ENCODE results near the gene REN.

The REN gene

DNA sequence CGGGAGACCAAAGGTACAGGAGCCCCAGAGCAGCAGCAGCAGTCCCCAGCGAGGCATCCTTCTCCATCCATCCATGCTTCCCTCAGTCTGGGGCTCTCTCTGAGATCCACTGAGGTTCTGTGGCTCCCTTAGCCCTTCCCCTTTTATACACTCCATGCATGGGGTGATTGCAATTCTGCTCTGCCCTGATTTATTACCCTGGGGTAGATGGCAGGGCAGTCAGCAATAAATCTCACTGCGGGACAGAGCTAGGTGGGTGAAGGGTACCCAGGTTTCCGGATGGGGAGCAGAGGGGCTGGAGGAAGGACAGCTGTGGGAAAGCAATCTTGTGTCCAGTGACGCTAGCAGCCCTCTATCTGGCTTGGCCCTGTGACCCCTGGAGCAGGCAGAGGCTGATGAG, at the start of gene REN:
REN (minus strand) TSS at position 119 of the 400 bp plus-strand sequence; CDS start at position 75, 44 bp downstream.
- DNase-seq (ENCODE audit: low spot score), result no peak

- DNase-seq (ENCODE audit: low spot score), result peak; percentile 57
Measured at GRCh38 chr1:204213668-204214662, 47.8 kb upstream of the REN start, which contains the start of gene GOLT1A. Gene GOLT1A (minus strand): TSS chr1:204213988. CDS start chr1:204213906, 82 bp downstream.

DNA sequence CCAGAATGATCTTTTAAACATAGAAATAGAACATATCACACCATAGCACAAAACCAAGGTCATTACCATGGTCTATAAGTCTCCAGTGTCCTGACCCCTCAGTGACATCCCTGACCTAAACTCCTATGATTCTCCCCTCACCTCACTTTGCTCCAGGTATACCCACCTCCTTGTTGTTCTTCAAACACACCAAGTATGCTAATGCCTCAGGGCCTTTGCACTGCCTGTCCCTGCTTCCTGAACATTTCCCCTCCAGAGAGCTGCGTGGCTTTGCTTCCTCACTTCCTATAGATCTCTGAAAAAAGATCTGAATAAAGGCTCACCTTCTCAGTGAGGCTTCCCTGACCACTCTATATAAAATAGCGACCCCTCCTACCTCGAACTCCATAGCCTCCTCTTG, 46.6 kb upstream of the REN start:
- DNase-seq (ENCODE audit: low spot score), result no peak

GRCh38 chr1:204211046-204211445, 44.9 kb upstream of the REN start:
- no peak for DNase-seq (ENCODE audit: low spot score)

DNA sequence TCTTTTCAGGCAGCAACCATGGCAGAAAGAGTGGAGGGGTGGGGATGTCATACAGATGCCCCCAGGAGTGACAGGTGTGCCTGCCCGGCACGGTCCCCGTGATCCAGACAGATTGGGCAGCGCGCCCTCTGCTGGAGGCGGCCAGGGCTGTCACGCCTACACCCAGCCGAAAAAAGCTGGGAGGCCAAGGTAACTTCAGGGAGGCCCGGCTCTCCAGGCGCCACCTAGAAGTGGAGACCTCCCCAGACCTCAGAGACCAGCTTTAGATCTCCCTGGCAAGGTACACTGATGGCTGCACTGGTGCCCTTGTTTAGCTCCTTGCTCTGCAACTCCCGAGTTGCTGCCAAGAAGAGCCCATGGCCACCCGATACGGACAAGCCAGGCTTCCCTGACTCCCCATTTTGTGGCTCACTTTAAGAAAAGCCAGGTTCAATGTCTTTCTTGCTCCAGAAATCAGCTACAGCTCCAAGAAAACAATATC, 41.0 kb upstream of the REN start:
- DNase-seq (ENCODE audit: low spot score), result peak; percentile 51

- no peak for DNase-seq (ENCODE audit: low spot score)
Measured at GRCh38 chr1:204206121-204206520, 40.0 kb upstream of the REN start.

- no peak for DNase-seq (ENCODE audit: low spot score)
Measured at GRCh38 chr1:204205486-204205885, 39.3 kb upstream of the REN start.

DNA sequence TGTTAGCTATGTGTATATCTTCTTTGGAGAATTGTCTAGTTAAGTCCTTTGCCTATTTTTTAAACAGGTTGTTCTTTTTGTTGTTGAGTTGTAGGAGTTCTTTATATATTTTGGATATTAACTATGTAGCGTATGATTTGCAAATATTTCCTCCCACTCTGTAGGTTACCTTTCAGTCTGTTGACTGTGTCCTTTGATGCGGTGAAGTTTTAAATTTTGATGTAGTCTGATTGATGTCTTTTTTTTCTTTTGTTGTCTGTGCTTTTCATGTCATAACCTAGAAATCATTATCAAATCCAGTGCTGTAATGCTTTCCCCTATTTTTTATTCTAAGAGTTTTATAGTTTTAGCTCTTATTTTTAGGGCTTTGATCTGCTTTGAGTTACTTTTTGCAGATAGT, 38.8 kb upstream of the REN start:
- no peak for DNase-seq (ENCODE audit: low spot score)

DNA sequence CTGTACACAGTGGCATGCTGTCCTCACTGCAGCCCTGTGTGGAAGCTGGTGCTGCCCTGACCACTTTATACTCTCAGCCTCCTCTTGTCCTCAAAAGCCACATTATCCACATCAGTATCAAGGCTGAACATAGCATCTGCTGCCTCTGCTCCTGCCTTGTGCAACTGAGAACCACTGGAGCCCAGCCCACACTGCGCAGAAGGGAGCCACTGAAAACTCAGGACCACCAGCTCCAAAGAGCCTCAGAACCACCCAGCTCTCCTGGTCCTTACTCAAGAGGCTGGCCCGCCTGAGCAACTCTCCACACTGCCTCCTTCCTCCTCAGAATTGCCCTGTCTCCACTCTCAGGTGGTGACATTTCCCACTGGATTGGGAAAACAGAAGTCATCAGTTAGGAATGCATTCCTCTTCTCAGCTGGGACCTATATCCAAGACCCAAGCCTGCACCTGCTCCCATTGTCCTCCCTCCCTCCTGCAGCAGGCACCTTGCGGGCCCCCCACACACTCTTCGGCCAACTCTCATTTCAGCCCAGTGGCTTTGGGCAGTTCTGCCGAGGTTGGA, 37.1 kb upstream of the REN start:
- DNase-seq (ENCODE audit: low spot score), result no peak

DNA sequence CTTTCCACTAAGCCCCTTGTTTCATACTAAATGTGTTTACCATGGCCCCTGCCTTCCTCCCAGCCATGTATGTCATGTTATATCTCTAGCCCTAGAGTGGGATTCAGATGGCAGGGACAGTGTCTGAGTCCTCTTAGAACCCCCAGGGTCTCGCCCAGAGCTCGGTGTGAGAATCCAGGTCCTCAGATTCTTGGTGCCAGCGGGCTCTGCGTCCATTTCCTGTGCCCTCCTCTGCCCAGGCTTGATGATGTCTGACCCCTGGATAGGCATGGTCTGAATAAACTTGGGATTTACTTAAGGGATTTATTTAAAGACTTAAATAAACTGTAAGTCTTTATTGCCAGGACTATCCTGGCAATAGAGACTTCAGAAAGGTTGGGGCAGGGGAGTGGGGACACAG, 36.3 kb upstream of the REN start:
- no peak for DNase-seq (ENCODE audit: low spot score)

GRCh38 chr1:204201348-204202040, 35.4 kb upstream of the REN start:
- no peak for DNase-seq (ENCODE audit: low spot score)

- no peak for DNase-seq (ENCODE audit: low spot score)
Measured at GRCh38 chr1:204199579-204199978, 33.4 kb upstream of the REN start.

DNA sequence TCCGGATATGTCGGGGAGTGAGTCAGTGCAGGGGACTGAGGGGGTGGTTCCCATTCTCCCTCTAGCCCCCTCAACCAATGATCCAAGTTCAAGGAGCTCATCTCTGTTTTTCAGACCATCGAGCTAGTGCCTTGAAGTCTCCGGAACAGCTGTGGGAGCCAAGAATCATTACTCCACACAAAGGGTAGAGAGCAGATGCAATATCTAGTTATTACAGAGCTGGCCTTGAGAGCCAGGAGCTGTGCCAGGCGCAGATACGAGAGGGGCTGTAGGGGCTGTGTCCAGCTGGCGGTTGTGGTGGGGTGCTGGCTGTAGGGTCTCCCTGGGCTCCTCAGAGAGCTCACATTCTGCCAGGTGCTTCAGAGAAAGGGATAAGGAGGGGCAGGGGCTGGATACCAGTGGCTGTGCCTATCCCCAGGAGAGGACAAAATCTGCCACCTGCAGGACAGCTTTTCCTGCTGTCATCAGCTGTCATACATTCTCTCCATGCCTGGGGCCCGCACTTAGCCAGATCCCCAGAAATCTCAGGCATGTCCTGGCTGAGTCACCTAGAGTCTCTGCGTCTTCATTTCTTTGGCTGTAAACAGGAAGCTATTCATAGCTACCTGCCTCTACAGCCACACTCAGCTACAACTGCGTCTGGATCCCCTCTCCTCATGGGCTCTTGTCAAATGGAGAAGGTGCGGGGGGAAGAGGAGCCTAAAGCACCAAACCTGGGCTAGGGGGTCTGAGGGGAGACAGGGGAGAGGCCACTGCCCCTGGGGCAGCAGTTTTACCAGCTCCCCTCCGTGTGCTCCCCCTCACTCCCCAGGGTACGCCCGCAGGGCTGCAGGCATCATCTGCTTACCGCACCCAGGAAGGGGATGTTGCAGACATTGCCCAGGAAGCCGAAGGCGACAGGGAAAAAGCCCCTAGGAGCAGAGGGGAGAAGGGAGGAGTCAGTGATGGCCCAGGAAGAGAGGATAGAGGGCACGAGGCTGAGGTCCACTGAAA, 32.5 kb upstream of the REN start:
- DNase-seq (ENCODE audit: low spot score), result no peak

DNA sequence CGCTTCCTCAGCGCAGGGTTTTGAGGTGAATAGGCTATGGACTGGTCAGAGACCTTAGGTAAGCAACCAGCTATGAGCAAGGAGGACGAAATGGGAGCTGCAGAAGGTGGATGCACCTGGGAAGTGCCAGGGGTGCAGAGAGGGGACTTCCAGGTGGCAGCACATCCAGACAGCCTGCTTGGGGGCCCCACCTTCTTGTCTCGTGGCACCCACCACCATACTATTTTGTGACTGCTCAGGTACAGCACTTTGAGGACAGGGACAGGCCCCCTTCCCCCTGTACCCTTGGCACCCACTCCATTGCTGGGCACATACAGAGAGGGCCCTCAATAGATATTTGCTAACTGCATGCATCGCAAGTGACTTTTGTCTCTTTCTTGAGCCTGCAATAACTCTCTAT, 30.9 kb upstream of the REN start:
- no peak for DNase-seq (ENCODE audit: low spot score)

DNA sequence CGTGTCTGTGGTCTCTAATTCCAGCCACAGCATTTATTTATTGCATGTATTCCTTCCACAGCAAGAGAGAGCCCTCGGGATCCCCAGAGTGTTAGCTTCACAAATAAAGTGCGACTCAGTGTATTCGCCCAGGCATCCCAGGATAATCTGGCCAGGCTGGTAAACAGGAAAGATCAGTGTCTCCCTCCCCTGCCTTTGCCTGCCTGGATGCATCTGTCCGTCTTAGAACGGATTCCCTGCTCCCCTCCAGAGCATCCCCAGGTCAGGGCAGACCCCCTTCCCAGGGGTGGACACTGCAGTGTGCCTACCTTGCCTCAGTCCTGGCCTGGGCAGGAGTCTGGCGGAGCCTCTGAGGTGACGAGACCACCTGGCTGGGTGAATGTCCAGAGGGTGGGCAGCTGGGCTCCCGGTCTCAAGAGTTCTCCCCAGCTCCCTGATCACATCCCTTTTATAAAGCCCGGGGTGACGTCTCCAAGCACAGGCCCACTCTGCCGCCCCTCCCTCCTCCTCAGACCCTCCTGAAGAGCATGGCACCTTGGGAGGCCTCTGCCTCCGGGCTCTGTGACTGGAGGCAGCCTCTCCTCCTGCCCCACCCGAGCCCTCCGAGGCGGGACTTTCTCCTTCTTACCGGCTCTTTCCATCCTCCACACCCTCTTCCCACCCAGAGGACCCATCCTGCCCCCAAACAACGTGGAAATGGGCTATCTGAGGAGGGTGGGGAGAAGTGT, 30.1 kb upstream of the REN start, which contains the start of gene KISS1:
KISS1 (minus strand) TSS at position 424 of the 728 bp plus-strand sequence. CDS start 3,615 bp downstream, outside the sequence.
- DNase-seq (ENCODE audit: low spot score), result no peak

GRCh38 chr1:204194771-204195170, 28.6 kb upstream of the REN start:
- no peak for DNase-seq (ENCODE audit: low spot score)

DNA sequence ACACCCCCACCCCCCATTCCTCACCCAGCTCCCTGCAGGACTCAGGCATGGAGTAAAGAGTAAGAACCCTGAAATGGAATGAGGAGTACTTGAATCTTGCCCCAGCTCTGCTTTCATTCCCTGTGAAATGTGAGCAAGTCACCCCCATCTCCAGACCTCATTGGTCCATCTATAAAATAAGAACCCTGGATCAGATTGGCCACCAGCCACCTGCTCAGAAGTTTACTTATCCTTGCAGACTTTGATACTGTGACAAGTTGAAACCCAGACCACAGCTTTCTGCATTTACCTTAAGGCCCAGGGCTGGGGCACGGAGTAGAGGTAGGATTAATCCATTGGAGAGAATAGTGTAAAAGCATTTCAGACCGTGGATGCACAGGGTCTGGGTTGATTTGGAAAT, 27.9 kb upstream of the REN start:
- no peak for DNase-seq (ENCODE audit: low spot score)

- no peak for DNase-seq (ENCODE audit: low spot score)
Measured at GRCh38 chr1:204192589-204193352, 26.6 kb upstream of the REN start.

DNA sequence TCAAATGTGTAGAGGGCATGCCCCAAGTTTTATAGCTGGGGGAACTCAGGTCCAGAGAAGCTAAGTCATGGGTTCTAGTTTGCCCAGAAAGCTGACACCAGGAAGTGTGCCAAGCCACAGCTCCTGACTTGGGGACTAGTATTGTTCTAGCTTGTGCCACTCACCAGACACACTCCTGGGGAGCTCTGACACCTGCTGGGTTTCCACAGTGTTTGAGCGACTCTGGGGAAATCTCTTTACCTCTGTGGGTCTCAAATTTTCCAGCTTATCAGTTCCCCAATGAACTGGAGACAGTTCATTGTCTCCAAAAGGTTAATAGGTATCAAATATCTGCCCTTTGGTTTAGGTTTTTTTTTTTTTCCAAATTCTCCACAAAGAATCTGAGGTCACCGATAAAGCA, 25.9 kb upstream of the REN start:
- DNase-seq (ENCODE audit: low spot score), result no peak

DNA sequence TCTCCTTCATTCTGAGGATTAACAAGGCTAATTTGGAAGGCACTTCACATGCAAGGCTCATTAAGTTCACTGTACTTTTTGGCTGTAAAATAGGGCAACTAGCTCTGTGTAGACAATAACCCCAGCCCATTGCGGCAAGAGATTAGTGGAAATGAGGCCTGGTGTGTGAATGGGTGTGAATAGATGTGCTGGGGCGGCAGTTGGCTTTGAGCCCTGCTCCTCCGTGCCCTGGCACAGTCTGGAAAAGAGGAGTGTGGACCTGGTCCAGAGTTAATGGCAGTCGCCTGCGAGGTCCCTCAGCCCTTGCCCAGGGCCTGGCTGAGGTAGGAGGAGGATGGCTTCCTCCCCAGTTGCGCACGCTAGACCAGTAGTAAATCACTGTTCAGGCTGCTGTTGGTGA, 25.3 kb upstream of the REN start:
- peak; percentile 21 for DNase-seq (ENCODE audit: low spot score)
